Neural cell (in vitro differentiated cells): ENCODE results near the gene ATP7B. TPM values are rescaled to one million over a fixed set of nuclear protein-coding genes. Genes with fewer than 3 reads are reported as not detected.

Experiments
- H2AFZ ChIP-seq: fragments of 200-600, 300-800 bp; sonication (generic), shearing (Covaris generic); 2 replicates; pipeline ENCODE4 v1.6.0; 2014; ENCODE audit warnings: low read depth, mild to moderate bottlenecking, antibody characterized with exemption, low read length, moderate library complexity
- H3F3A ChIP-seq: fragments of 200-600 bp; shearing (Covaris generic); 2 replicates; pipeline ENCODE4 v1.6.1; 2016; ENCODE audit warnings: mild to moderate bottlenecking, moderate library complexity, mixed read lengths, antibody characterized with exemption, low read length; ENCODE audit not compliant: insufficient read depth, poor library complexity, severe bottlenecking
- H3K27ac ChIP-seq: fragments of 200-600, 300-800 bp; sonication (generic), shearing (Covaris generic); 2 replicates; pipeline ENCODE4 v1.5.1; 2014; ENCODE audit warnings: mild to moderate bottlenecking, low read length, moderate library complexity
- H3K27me3 ChIP-seq: fragments of 300-800, 200-600 bp; sonication (generic), shearing (Covaris generic); 2 replicates; pipeline ENCODE4 v1.6.0; 2014; ENCODE audit warnings: mild to moderate bottlenecking, low read depth, low read length, moderate library complexity; ENCODE audit not compliant: insufficient read depth
- H3K36me3 ChIP-seq: fragments of 300-800, 200-600 bp; sonication (generic), shearing (Covaris generic); 2 replicates; pipeline ENCODE4 v1.5.1; 2014; ENCODE audit warnings: mild to moderate bottlenecking, antibody characterized with exemption, low read length, moderate library complexity; ENCODE audit not compliant: insufficient read depth
- H3K4me2 ChIP-seq: fragments of 300-800, 200-600 bp; sonication (generic), shearing (Covaris generic); 2 replicates; pipeline ENCODE4 v1.6.0; 2014; ENCODE audit warnings: mild to moderate bottlenecking, low read length
- H3K4me3 ChIP-seq: fragments of 300-800, 200-600 bp; sonication (generic), shearing (Covaris generic); 2 replicates; pipeline ENCODE4 v1.5.1; 2014; ENCODE audit warnings: mild to moderate bottlenecking, low read length, moderate library complexity
- H3K79me2 ChIP-seq: fragments of 200-600 bp; shearing (Covaris generic); replicated peaks from 2 replicates; pipeline ENCODE4 v1.6.0; 2014; ENCODE audit warnings: mild to moderate bottlenecking, low read length, moderate library complexity; ENCODE audit not compliant: insufficient read depth
- H3K9ac ChIP-seq: fragments of 300-800, 200-600 bp; sonication (generic), shearing (Covaris generic); 2 replicates; pipeline ENCODE4 v1.6.1; 2016; ENCODE audit warnings: mild to moderate bottlenecking, low read length, mixed read lengths
- H3K9me2 ChIP-seq: fragments of 200-600 bp; shearing (Covaris generic); 2 replicates; pipeline ENCODE4 v1.6.1; 2016; ENCODE audit warnings: mild to moderate bottlenecking, low read length, mixed read lengths; ENCODE audit not compliant: insufficient read depth
- H3K9me3 ChIP-seq: fragments of 200-600, 300-800 bp; sonication (generic), shearing (Covaris generic); 2 replicates; pipeline ENCODE4 v1.6.1; 2016; ENCODE audit warnings: mild to moderate bottlenecking, mixed run types, low read length, moderate library complexity, mixed read lengths
- H4K20me1 ChIP-seq: fragments of 200-600 bp; shearing (Covaris generic); 2 replicates; pipeline ENCODE4 v1.6.1; 2016; ENCODE audit warnings: mild to moderate bottlenecking, mixed run types; ENCODE audit not compliant: insufficient read depth
- EP300 ChIP-seq: fragments of 450-650 bp; conservative IDR thresholded peaks from 2 replicates; pipeline ENCODE4 v1.6.1; 2014; ENCODE audit warnings: antibody characterized with exemption, mild to moderate bottlenecking, moderate library complexity; ENCODE audit not compliant: poor library complexity, severe bottlenecking
- EZH2 ChIP-seq: fragments of 200-600, 300-800 bp; shearing (Covaris generic), sonication (generic); IDR thresholded peaks from 2 replicates; pipeline ENCODE4 v1.6.1; 2014; ENCODE audit warnings: antibody characterized with exemption, low read length, borderline replicate concordance, mild to moderate bottlenecking; ENCODE audit not compliant: insufficient read depth, poor library complexity, severe bottlenecking
- MXI1 ChIP-seq: fragments of 450-650 bp; conservative IDR thresholded peaks from 2 replicates; pipeline ENCODE4 v1.6.1; 2014; ENCODE audit warnings: antibody characterized with exemption, mild to moderate bottlenecking; ENCODE audit not compliant: poor library complexity, severe bottlenecking
- POLR2AphosphoS5 ChIP-seq: IDR thresholded peaks from 2 replicates; pipeline ENCODE4 v1.6.1; 2012
- RAD21 ChIP-seq: fragments of 450-650 bp; conservative IDR thresholded peaks from 2 replicates; pipeline ENCODE4 v1.6.1; 2014; ENCODE audit warnings: antibody characterized with exemption, mild to moderate bottlenecking, moderate library complexity
- REST ChIP-seq: IDR thresholded peaks from 2 replicates; pipeline ENCODE4 v1.6.1; 2012; ENCODE audit warnings: borderline replicate concordance
- SMC3 ChIP-seq: fragments of 450-650 bp; conservative IDR thresholded peaks from 2 replicates; pipeline ENCODE4 v1.6.1; 2014; ENCODE audit warnings: antibody characterized with exemption, mild to moderate bottlenecking, moderate library complexity; ENCODE audit not compliant: poor library complexity
- TAF1 ChIP-seq: IDR thresholded peaks from 2 replicates; pipeline ENCODE4 v1.6.1; 2012; ENCODE audit warnings: low read depth
- polyA plus RNA-seq: library from polyadenylated mRNA; depleted of rRNA; stranded (reverse); fragments of >200 nt; gene quantifications from 2 replicates; pipeline ENCODE4 v1.2.3, GENCODE V29; 2014
- TF ChIP-seq, protein P1 (sequence below): fragments of 450-650 bp; IDR thresholded peaks from 2 replicates; pipeline ENCODE4 v1.5.1; 2014; ENCODE audit warnings: antibody characterized with exemption, mild to moderate bottlenecking, moderate library complexity; ENCODE audit not compliant: poor library complexity, severe bottlenecking

Gene ATP7B
- polyA plus RNA-seq, 1 donor from 2014 or later = 6.3 TPM

DNA sequence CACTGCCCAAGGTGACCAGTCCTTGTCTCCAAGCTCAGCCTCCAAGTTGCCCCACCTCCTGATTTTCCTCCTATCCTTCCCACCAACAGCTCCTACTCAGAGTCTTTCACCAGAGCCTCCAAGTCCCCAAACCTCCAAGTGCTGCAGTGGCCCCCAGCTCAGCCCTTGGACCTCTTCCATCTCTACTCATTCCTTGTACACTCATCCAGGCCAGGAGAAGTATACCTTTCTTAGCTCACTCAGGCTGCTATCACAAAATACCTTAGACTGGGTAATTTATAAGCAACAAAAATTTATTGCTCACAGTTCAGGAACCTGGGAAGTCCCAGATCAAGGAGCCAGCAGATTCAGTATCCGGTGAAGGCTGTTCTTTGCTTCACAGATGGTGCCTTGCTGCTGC is 11.3 kb downstream of the ATP7B start:
- Histone ChIP-seq H3K79me2 (peaks cover 3% of the 10 kb centered on the region), H3K4me3 (no peak overlapping the region), H3K27ac (no peak overlapping the region), H3K9ac (no peak overlapping the region), H2AFZ (no peak overlapping the region), H3K27me3 (no peaks in the 10 kb centered on the region), H3K9me2 (no peaks in the 10 kb centered on the region), H3K36me3 (no peaks in the 10 kb centered on the region), H3K9me3 (no peaks in the 10 kb centered on the region), H3F3A (no peaks in the 10 kb centered on the region), H3K4me2 (no peak overlapping the region), H4K20me1 (no peaks in the 10 kb centered on the region)
- TF ChIP-seq TAF1 (no peak), RAD21 (no peak), EP300 (no peak), REST (no peak), MXI1 (no peak), SMC3 (no peak), EZH2 (no peak), POLR2AphosphoS5 (no peak)
- TF ChIP-seq, protein P1, sequence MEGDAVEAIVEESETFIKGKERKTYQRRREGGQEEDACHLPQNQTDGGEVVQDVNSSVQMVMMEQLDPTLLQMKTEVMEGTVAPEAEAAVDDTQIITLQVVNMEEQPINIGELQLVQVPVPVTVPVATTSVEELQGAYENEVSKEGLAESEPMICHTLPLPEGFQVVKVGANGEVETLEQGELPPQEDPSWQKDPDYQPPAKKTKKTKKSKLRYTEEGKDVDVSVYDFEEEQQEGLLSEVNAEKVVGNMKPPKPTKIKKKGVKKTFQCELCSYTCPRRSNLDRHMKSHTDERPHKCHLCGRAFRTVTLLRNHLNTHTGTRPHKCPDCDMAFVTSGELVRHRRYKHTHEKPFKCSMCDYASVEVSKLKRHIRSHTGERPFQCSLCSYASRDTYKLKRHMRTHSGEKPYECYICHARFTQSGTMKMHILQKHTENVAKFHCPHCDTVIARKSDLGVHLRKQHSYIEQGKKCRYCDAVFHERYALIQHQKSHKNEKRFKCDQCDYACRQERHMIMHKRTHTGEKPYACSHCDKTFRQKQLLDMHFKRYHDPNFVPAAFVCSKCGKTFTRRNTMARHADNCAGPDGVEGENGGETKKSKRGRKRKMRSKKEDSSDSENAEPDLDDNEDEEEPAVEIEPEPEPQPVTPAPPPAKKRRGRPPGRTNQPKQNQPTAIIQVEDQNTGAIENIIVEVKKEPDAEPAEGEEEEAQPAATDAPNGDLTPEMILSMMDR = no peak

DNA sequence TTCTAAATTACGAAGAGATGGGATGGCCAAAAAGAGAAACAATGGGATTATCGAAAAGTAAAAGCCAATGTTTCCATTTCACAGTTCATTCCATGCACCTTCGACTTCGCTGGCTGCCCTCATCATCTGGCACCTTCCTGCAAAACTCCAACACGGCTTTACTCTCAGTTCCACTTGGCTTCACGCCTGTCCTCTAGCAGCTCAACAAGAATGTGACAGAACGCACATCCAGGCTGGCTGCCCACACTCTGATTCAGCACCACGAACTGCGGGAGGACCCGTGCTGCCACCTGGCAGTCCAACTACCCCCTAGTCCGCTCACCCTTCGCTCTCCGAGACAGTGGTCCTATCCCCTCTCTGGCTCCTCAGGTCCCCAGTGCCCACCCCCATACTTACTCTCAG is 11.7 kb downstream of the ATP7B start:
- H3K9me3 ChIP-seq = no peaks in the 10 kb centered on the region
- peaks cover 3% of the 10 kb centered on the region for H3K79me2 ChIP-seq
- H3K27ac ChIP-seq = no peak overlapping the region
- no peak overlapping the region for H2AFZ ChIP-seq
- no peaks in the 10 kb centered on the region for H3K36me3 ChIP-seq
- no peaks in the 10 kb centered on the region for H3F3A ChIP-seq
- H3K4me3 ChIP-seq = no peak overlapping the region
- no peaks in the 10 kb centered on the region for H4K20me1 ChIP-seq
- no peaks in the 10 kb centered on the region for H3K9me2 ChIP-seq
- no peak overlapping the region for H3K9ac ChIP-seq
- TF ChIP-seq MXI1 (no peak), EZH2 (no peak), TAF1 (no peak), EP300 (no peak), SMC3 (no peak), RAD21 (no peak), REST (no peak), POLR2AphosphoS5 (no peak)
- TF ChIP-seq, protein P1 = no peak
- no peaks in the 10 kb centered on the region for H3K27me3 ChIP-seq
- no peak overlapping the region for H3K4me2 ChIP-seq
